Measurements from ENCODE around the gene WIZ.

WIZ gene

GRCh38 chr19:15447057-15447456 lies 2.7 kb downstream of the WIZ start:
- DNase-seq (ENCODE audit: low read depth): no peak
- no peak overlapping the region for H3K4me3 ChIP-seq (ENCODE audit: low read length)
- TF ChIP-seq CTCF (conservative IDR thresholded peaks at IDR 0.05; ENCODE audit: low read length): no peak

GRCh38 chr19:15445807-15446376 lies 3.9 kb downstream of the WIZ start:
- no peak for TF ChIP-seq CTCF (conservative IDR thresholded peaks at IDR 0.05; ENCODE audit: low read length)
- no peak overlapping the region for H3K4me3 ChIP-seq (ENCODE audit: low read length)
- DNase-seq (ENCODE audit: low read depth): no peak

- no peak overlapping the region for H3K4me3 ChIP-seq (ENCODE audit: low read length)
- no peak for DNase-seq (ENCODE audit: low read depth)
- no peak for TF ChIP-seq CTCF (conservative IDR thresholded peaks at IDR 0.05; ENCODE audit: low read length)
Observed at GRCh38 chr19:15445227-15445605, 4.5 kb downstream of the WIZ start.

- H3K4me3 ChIP-seq (ENCODE audit: low read length): no peak overlapping the region
- no peak for TF ChIP-seq CTCF (conservative IDR thresholded peaks at IDR 0.05; ENCODE audit: low read length)
- no peak for DNase-seq (ENCODE audit: low read depth)
Observed at GRCh38 chr19:15444505-15445226, 5.1 kb downstream of the WIZ start.

- no peak for TF ChIP-seq CTCF (conservative IDR thresholded peaks at IDR 0.05; ENCODE audit: low read length)
- no peak overlapping the region for H3K4me3 ChIP-seq (ENCODE audit: low read length)
- DNase-seq (ENCODE audit: low read depth): peak; percentile 16
Observed at GRCh38 chr19:15443838-15444237, 5.9 kb downstream of the WIZ start.

- no peak overlapping the region for H3K4me3 ChIP-seq (ENCODE audit: low read length)
- TF ChIP-seq CTCF (conservative IDR thresholded peaks at IDR 0.05; ENCODE audit: low read length): no peak
- no peak for DNase-seq (ENCODE audit: low read depth)
Observed at GRCh38 chr19:15443325-15443724, 6.4 kb downstream of the WIZ start.
